ENCODE data around the gene ACER3. TPM values are rescaled to one million over a fixed set of nuclear protein-coding genes. Genes with fewer than 3 reads are reported as not detected.

The ACER3 gene
- total and polyA plus RNA-seq, 11 donors = 3.2 to 17.0 (median 9.8) TPM

DNA sequence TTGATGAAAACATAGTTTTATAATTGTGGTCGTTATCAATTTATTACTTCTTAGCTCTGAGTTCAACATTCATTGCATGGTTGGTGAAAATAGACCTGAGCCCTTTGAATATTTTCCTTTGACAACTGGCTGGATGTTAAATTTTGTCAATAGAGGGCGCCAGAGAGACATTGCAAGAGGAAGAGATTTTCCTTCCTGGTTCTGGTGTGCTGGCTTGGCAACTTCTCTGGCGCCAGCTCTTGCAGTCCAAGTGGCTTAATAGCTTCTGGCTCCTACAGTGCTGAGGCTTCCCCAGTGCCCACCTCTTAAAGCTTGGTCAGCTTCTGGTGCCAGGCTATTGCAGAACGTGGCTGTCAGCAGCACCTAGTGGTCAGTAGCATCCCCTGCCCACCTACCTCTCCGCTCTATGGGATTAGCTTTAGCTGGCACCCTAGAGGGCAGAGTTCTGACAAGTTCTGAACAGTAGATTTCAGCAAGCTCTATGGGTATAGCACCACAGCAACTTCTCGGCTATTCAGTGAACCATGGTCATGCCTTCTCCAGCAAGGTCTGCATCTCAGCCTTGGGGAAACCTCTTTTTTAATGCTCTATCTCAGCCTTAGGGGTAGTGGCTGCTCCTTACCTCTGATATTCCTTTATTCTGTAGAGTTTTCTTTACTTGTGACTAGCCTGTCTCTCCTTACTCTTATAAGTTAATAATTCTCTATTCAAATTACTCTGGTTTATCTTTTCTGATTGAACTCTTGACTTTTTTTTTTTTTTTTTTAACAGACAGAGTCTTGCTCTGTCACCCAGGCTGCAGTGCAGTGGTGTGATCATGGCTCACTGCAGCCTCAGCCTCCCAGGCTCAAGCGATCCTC lies 59.4 kb downstream of the ACER3 start:
- no peak overlapping the region for H3K27ac ChIP-seq
- no peaks in the 10 kb centered on the region for H3K27me3 ChIP-seq
- peaks cover 0 to 20% (median 8%) of the 10 kb centered on the region in 12 donors for H3K4me1 ChIP-seq
- no peak for TF ChIP-seq POLR2A (IDR thresholded peaks at IDR 0.05)
- TF ChIP-seq, protein P1, sequence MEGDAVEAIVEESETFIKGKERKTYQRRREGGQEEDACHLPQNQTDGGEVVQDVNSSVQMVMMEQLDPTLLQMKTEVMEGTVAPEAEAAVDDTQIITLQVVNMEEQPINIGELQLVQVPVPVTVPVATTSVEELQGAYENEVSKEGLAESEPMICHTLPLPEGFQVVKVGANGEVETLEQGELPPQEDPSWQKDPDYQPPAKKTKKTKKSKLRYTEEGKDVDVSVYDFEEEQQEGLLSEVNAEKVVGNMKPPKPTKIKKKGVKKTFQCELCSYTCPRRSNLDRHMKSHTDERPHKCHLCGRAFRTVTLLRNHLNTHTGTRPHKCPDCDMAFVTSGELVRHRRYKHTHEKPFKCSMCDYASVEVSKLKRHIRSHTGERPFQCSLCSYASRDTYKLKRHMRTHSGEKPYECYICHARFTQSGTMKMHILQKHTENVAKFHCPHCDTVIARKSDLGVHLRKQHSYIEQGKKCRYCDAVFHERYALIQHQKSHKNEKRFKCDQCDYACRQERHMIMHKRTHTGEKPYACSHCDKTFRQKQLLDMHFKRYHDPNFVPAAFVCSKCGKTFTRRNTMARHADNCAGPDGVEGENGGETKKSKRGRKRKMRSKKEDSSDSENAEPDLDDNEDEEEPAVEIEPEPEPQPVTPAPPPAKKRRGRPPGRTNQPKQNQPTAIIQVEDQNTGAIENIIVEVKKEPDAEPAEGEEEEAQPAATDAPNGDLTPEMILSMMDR (IDR thresholded peaks at IDR 0.05) = peak; percentile 84 to 94 (median 92)
- H3K36me3 ChIP-seq = no peaks in the 10 kb centered on the region
- DNase-seq = peak; percentile 68 to 84 (median 75)
- 36 to 48% (median 40%) methylated on average over 7 of the region's 7 CpGs for WGBS, 4 donors
- intact Hi-C loops (cut with DNase I) = loop anchor here (1.0 to 10.0 kb wide), 17 partner anchors 55 to 265 kb away; partner anchors contain the start of genes ACER3 (in 4 of the 10) and B3GNT6 (in 1 of the 10)
- peak overlapping the region in 4 of 12 donors; percentile 9 to 22 (median 14) for H3K4me3 ChIP-seq
- H3K9me3 ChIP-seq = no peaks in the 10 kb centered on the region
- ATAC-seq = peak; percentile 78 to 93 (median 89)

DNA sequence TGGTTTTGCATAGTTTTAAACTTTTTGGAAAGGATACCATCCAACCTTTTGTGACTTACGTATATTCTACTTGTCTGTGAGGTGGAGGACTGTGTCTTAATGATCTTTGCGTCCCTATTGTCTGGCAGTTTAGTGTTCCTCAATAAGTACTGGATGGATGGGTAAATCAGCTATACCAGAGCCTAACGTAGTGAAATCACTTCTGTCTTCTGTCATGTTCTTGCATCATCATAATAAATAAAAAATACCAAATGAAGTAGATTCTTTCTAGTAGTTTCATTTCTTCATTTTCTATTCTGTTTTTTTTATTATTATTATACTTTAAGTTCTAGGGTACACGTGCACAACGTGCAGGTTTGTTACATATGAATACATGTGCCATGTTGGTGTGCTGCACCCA lies 66.4 kb downstream of the ACER3 start:
- no peaks in the 10 kb centered on the region for H3K9me3 ChIP-seq

DNA sequence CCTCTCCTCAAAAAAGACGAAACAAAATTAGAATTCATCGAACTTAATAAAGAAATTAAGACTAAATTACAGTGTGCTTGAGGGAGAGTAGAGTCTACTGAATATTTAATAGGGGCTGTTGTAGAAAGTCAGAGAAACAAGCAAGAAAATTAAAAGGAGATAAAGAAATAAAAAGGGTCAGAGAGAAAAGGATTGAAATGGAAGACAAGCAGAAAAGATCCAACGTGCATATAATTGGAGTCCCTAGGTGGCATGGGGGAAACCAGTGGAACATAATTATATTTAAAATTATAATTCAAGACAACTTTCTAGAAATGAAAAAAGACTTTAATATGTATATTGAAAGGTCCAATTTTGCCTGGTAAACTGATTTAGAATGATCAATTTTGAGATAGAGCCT lies 74.3 kb downstream of the ACER3 start:
- no peaks in the 10 kb centered on the region for H3K4me1 ChIP-seq
- H3K9me3 ChIP-seq = peaks cover 0 to 17% (median 7%) of the 10 kb centered on the region in 12 donors
- no peak for ATAC-seq
- H3K36me3 ChIP-seq = peaks cover 0 to 22% (median 6%) of the 10 kb centered on the region in 9 donors
- no peak overlapping the region for H3K4me3 ChIP-seq
- no peak for DNase-seq
- TF ChIP-seq, protein P1 (IDR thresholded peaks at IDR 0.05) = no peak
- no peak for TF ChIP-seq POLR2A (IDR thresholded peaks at IDR 0.05)
- H3K27me3 ChIP-seq = no peaks in the 10 kb centered on the region
- intact Hi-C loops (cut with DNase I) = loop anchor here in 1 of 10 donors (10.0 kb wide), 1 partner anchor 50 kb away; no protein-coding TSS in a partner anchor
- H3K27ac ChIP-seq = no peak overlapping the region
- WGBS, 4 donors = 64 to 81% (median 74%) methylated on average over 3 of the region's 3 CpGs

More for the DNA sequence above, 66.4 kb downstream of the ACER3 start:
- Histone ChIP-seq H3K36me3 (peaks cover 0 to 13% (median 0%) of the 10 kb centered on the region in 9 donors), H3K4me3 (no peak overlapping the region), H3K4me1 (no peaks in the 10 kb centered on the region), H3K27me3 (no peaks in the 10 kb centered on the region), H3K27ac (no peak overlapping the region)
- TF ChIP-seq POLR2A (IDR thresholded peaks at IDR 0.05) = no peak
- TF ChIP-seq, protein P1 (IDR thresholded peaks at IDR 0.05) = no peak
- intact Hi-C loops (cut with DNase I) = loop anchor here in 8 of 10 donors (10.0 kb wide), 5 partner anchors 98 to 258 kb away; partner anchors contain the start of gene B3GNT6 (in 1 of the 8)
- ATAC-seq = no peak
- no peak for DNase-seq
- 91 to 97% (median 95%) methylated on average over 5 of the region's 5 CpGs for WGBS, 4 donors

DNA sequence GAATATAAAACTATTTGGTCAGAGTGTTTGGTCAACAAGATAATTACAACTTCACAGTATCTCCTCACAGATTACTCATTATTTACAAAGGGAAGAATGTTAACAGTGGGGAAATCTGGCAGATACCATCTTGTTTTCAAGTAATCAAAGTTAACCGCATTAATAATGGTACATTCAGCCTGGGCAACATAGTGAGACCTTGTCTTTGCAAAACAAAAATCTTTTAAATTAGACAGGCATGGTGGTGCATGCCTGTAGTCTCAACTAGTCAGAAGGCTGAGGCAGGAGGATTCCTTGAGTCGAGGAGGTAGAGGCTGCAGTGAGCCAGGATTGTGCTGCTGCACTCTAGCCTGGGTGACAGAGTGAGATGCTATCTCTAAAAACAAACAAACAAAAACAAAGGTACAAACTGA lies 78.5 kb downstream of the ACER3 start:
- peaks cover 0 to 14% (median 0%) of the 10 kb centered on the region in 9 donors for H3K36me3 ChIP-seq
- no peaks in the 10 kb centered on the region for H3K4me1 ChIP-seq
- TF ChIP-seq, protein P1 (IDR thresholded peaks at IDR 0.05) = no peak
- no peak for TF ChIP-seq POLR2A (IDR thresholded peaks at IDR 0.05)
- peaks cover 0 to 34% (median 13%) of the 10 kb centered on the region in 12 donors for H3K9me3 ChIP-seq
- H3K27ac ChIP-seq = no peak overlapping the region
- H3K27me3 ChIP-seq = no peaks in the 10 kb centered on the region
- ATAC-seq = no peak
- DNase-seq = no peak
- H3K4me3 ChIP-seq = no peak overlapping the region
- intact Hi-C loops (cut with DNase I) = loop anchor here in 1 of 10 donors (10.0 kb wide), 1 partner anchor 46 kb away; no protein-coding TSS in a partner anchor
- WGBS, 4 donors = 83 to 91% (median 85%) methylated on average over 2 of the region's 2 CpGs

All from heart left ventricle (tissue), 16 donors.